ENCODE measurements around the gene ADAMTS3. TPM values are rescaled to one million over a fixed set of nuclear protein-coding genes. Genes with fewer than 3 reads are reported as not detected.

The ADAMTS3 gene
- total RNA-seq, 1 donor from 2014 or later, result 2.7 TPM

- no peaks in the 10 kb centered on the region for H3K9me3 ChIP-seq
- no peaks in the 10 kb centered on the region for H3K36me3 ChIP-seq
- no peak overlapping the region for H3K27ac ChIP-seq
- peaks cover 7% of the 10 kb centered on the region for H3K4me1 ChIP-seq
- no peak overlapping the region for H3K4me3 ChIP-seq
- no peaks in the 10 kb centered on the region for H3K27me3 ChIP-seq
- intact Hi-C loops (cut with DNase I), result no loop called here
- no peak for TF ChIP-seq POLR2AphosphoS5 (IDR thresholded peaks at IDR 0.05; ENCODE audit: insufficient read depth in 1 of 2, low read depth in 1 of 2)
- no peak for TF ChIP-seq POLR2A (IDR thresholded peaks at IDR 0.05)
- no peak for TF ChIP-seq CTCF (IDR thresholded peaks at IDR 0.05)
- no peak for DNase-seq (ENCODE audit: extremely low spot score in 2 of 2)
Measured at GRCh38 chr4:72422416-72422815, 146.6 kb downstream of the ADAMTS3 start.

GRCh38 chr4:72418458-72418857, 150.6 kb downstream of the ADAMTS3 start:
- no peak for DNase-seq (ENCODE audit: extremely low spot score in 2 of 2)
- Histone ChIP-seq H3K4me3 (no peak overlapping the region), H3K9me3 (no peaks in the 10 kb centered on the region), H3K27me3 (no peaks in the 10 kb centered on the region), H3K4me1 (peaks cover 7% of the 10 kb centered on the region), H3K36me3 (no peaks in the 10 kb centered on the region), H3K27ac (no peak overlapping the region)
- intact Hi-C loops (cut with DNase I), result no loop called here
- TF ChIP-seq POLR2AphosphoS5 (IDR thresholded peaks at IDR 0.05; ENCODE audit: insufficient read depth in 1 of 2, low read depth in 1 of 2) (no peak), CTCF (IDR thresholded peaks at IDR 0.05) (no peak), POLR2A (IDR thresholded peaks at IDR 0.05) (no peak)

GRCh38 chr4:72410158-72410557, 158.9 kb downstream of the ADAMTS3 start:
- Histone ChIP-seq H3K4me3 (no peak overlapping the region), H3K36me3 (no peaks in the 10 kb centered on the region), H3K27ac (no peak overlapping the region), H3K4me1 (no peaks in the 10 kb centered on the region), H3K9me3 (no peaks in the 10 kb centered on the region), H3K27me3 (no peaks in the 10 kb centered on the region)
- intact Hi-C loops (cut with DNase I), result no loop called here
- no peak for DNase-seq (ENCODE audit: extremely low spot score in 2 of 2)
- TF ChIP-seq POLR2AphosphoS5 (IDR thresholded peaks at IDR 0.05; ENCODE audit: insufficient read depth in 1 of 2, low read depth in 1 of 2) (no peak), POLR2A (IDR thresholded peaks at IDR 0.05) (no peak), CTCF (IDR thresholded peaks at IDR 0.05) (no peak)

- Histone ChIP-seq H3K27me3 (no peaks in the 10 kb centered on the region), H3K27ac (no peak overlapping the region), H3K4me1 (no peaks in the 10 kb centered on the region), H3K36me3 (no peaks in the 10 kb centered on the region), H3K4me3 (no peak overlapping the region), H3K9me3 (no peaks in the 10 kb centered on the region)
- TF ChIP-seq POLR2A (IDR thresholded peaks at IDR 0.05) (no peak), CTCF (IDR thresholded peaks at IDR 0.05) (no peak), POLR2AphosphoS5 (IDR thresholded peaks at IDR 0.05; ENCODE audit: insufficient read depth in 1 of 2, low read depth in 1 of 2) (no peak)
- no peak for DNase-seq (ENCODE audit: extremely low spot score in 2 of 2)
- intact Hi-C loops (cut with DNase I), result no loop called here
Measured at GRCh38 chr4:72408568-72408967, 160.5 kb downstream of the ADAMTS3 start.

- no peak overlapping the region for H3K4me3 ChIP-seq
- H3K27me3 ChIP-seq, result no peaks in the 10 kb centered on the region
- H3K27ac ChIP-seq, result no peak overlapping the region
- H3K9me3 ChIP-seq, result no peaks in the 10 kb centered on the region
- H3K4me1 ChIP-seq, result no peaks in the 10 kb centered on the region
- H3K36me3 ChIP-seq, result no peaks in the 10 kb centered on the region
- no peak for DNase-seq (ENCODE audit: extremely low spot score in 2 of 2)
- TF ChIP-seq POLR2A (IDR thresholded peaks at IDR 0.05) (no peak), CTCF (IDR thresholded peaks at IDR 0.05) (no peak), POLR2AphosphoS5 (IDR thresholded peaks at IDR 0.05; ENCODE audit: insufficient read depth in 1 of 2, low read depth in 1 of 2) (no peak)
- intact Hi-C loops (cut with DNase I), result no loop called here
Measured at GRCh38 chr4:72405417-72405816, 163.6 kb downstream of the ADAMTS3 start.
